ENCODE results near the gene SSBP4.

SSBP4 gene

DNA sequence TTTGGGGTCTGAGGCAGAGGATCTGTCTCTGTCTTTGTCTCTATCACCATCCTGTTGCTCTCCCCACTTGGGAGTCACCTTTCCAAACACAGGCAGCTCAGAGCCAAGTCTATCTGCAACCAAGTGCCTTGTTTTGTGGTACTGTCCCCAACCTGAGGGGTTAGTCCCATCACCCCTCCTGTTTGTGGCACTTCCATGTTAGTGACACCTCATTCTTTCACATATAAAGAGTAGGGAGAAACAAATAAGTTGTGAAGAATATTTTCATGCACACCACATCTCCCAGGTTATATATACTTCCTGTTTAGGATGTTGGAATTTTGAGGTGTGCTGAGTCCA, 29.5 kb upstream of the SSBP4 start:
- TF ChIP-seq, protein P1, sequence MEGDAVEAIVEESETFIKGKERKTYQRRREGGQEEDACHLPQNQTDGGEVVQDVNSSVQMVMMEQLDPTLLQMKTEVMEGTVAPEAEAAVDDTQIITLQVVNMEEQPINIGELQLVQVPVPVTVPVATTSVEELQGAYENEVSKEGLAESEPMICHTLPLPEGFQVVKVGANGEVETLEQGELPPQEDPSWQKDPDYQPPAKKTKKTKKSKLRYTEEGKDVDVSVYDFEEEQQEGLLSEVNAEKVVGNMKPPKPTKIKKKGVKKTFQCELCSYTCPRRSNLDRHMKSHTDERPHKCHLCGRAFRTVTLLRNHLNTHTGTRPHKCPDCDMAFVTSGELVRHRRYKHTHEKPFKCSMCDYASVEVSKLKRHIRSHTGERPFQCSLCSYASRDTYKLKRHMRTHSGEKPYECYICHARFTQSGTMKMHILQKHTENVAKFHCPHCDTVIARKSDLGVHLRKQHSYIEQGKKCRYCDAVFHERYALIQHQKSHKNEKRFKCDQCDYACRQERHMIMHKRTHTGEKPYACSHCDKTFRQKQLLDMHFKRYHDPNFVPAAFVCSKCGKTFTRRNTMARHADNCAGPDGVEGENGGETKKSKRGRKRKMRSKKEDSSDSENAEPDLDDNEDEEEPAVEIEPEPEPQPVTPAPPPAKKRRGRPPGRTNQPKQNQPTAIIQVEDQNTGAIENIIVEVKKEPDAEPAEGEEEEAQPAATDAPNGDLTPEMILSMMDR (IDR thresholded peaks at IDR 0.05; ENCODE audit: low read depth, low read length, missing control alignments): no peak
- no peak overlapping the region for H3K4me3 ChIP-seq (ENCODE audit: low read depth, low read length)
- DNase-seq (ENCODE audit: low read depth): no peak

DNA sequence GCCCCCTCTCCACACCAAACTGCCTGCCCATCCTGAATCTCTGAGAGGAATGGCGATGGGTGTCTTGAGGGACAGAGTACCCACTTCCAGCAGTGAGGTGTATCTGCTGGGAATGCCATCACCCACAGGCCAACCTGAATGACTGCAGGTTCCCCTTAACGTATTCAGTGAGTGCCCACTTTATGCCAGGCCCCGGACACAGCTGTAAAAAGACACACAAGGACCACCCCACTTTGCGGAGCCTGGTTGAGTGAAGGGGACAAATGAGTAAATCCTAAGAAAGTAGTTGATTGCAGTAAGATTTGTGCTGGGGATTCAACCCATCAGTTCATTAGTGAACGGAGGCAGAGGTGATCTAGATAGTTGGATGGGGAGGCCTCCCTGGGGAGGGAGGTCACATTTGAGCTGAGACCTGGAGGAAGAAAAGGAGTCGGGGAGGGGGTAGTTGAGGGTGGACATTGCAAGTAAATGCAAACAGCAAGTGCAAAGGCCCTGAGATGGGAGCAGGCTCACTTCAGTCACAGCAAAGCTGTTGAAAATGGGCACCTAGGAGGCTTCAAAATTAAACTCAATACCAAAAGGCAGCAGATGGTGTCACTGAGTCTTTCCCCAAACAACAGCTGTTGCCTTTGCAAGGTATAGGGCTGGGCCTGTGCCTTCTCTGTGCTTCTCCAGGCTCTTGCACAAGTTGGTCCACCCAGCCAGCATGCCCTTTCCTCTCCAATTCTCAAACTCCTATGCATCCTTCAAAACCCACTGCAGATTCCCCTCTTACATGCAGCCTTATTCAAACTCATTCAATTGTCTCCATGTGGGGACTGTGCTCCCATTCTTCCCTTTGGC, 28.9 kb upstream of the SSBP4 start:
- H3K4me3 ChIP-seq (ENCODE audit: low read depth, low read length): no peak overlapping the region
- TF ChIP-seq, protein P1 (IDR thresholded peaks at IDR 0.05; ENCODE audit: low read depth, low read length, missing control alignments): no peak
- DNase-seq (ENCODE audit: low read depth): no peak

DNA sequence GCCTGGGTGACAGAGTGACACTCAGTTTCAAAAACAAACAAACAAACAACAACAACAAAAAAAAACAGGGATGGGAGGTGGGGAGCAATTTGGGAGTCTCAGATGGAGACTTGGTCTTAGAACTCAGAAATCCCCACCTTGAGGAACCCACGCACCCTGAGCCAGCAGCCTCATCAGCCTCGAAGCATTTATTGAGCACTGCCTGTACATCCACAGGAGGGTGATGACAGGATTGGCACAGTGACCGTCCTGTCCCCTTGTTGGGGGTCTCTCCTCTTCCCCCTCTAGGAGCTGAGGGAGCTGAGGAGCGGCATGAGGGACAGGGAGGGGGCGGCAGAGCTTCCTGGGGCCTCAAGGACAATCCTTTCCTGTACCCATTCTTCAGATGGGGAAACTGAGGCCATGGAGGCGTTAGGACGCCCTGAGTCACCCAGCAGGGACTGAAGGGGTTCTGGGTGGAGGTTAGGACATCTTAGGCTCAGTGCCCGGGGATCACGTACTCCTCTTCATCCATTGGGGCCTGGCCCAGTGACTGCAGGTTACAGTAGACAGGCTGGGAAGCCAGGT, 27.6 kb upstream of the SSBP4 start:
- DNase-seq (ENCODE audit: low read depth): no peak
- no peak overlapping the region for H3K4me3 ChIP-seq (ENCODE audit: low read depth, low read length)
- TF ChIP-seq, protein P1 (IDR thresholded peaks at IDR 0.05; ENCODE audit: low read depth, low read length, missing control alignments): no peak

DNA sequence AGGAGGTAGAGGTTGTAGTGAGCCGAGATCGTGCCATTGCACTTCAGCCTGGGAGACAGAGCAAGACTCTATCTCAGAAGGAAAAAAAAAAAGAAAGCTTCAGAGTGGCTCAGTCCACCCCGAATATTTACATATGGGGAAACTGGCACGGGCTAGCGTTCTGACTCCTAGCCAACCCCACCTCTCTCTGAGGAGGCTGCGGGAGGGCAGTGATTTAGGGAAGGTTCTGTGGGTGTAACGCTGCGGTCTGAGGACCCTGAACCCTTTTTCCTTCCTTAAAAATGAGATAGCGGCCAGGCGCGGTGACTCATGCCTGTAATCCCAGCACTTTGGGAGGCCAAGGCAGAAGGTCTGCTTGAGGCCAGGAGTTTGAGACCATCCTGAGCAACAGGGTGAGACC, 26.8 kb upstream of the SSBP4 start:
- TF ChIP-seq, protein P1 (IDR thresholded peaks at IDR 0.05; ENCODE audit: low read depth, low read length, missing control alignments): no peak
- DNase-seq (ENCODE audit: low read depth): no peak
- H3K4me3 ChIP-seq (ENCODE audit: low read depth, low read length): no peak overlapping the region

DNA sequence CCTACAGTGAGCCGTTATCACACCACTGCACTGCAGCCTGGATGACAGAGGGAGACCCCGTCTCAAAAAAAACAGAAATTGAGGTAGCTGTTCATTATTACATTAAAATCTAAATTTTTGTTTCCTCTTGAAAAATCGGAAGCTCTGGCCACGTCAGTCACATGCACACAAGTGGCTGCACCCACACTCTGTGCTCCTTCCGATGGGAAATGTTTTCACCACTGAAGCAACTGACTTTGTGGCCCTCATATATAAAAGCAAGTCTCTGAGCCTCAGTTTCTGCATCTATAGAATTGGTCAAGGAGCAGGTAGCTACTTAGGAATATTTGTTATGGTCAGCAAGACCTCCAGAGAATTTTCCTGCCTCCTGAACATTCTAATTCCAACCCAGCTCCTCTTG, 26.3 kb upstream of the SSBP4 start:
- DNase-seq (ENCODE audit: low read depth): no peak
- H3K4me3 ChIP-seq (ENCODE audit: low read depth, low read length): no peak overlapping the region
- TF ChIP-seq, protein P1 (IDR thresholded peaks at IDR 0.05; ENCODE audit: low read depth, low read length, missing control alignments): no peak

DNA sequence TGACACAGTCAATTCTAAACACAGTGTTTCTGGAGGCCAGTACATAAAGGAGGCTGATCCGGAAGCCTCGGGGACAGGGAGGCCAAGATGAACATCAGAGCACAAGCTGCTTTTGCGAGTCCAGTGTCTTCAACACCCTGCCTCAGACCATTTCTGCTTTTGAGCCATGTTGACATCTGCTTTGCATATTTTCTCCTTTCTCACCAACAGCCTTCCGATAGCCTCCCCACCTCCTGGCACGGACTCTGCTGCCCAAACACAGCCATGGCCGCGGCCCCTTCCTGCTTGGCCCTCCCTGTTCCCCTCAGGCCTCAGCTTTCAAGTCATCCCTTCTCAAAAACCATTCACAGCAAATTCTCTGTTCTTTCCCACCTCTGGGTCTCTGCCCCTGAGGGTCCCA, 25.4 kb upstream of the SSBP4 start:
- H3K4me3 ChIP-seq (ENCODE audit: low read depth, low read length): no peak overlapping the region
- TF ChIP-seq, protein P1 (IDR thresholded peaks at IDR 0.05; ENCODE audit: low read depth, low read length, missing control alignments): no peak
- DNase-seq (ENCODE audit: low read depth): no peak
